Measurements from ENCODE around the gene PDE2A. TPM values are rescaled to one million over a fixed set of nuclear protein-coding genes. Genes with fewer than 3 reads are reported as not detected.

The PDE2A gene
- polyA plus RNA-seq (2012; ENCODE audit: insufficient read depth, insufficient read length), result not detected

- DNase-seq (ENCODE audit: low read depth, low spot score), result no peak
- no peak within 1 kb of the TSS for H3K4me3 ChIP-seq (ENCODE audit: low read length)
These were observed at the start of gene PDE2A for GRCh38 chr11:72673943-72674828. TSS of gene PDE2A (minus strand) at chr11:72674422. CDS start at chr11:72674207, 215 bp downstream.

- no peak for DNase-seq (ENCODE audit: low read depth, low spot score)
These were observed 49.3 kb upstream of the PDE2A start for GRCh38 chr11:72723508-72723907.

GRCh38 chr11:72722050-72722748, 48.0 kb upstream of the PDE2A start:
- peak; percentile 92 for DNase-seq (ENCODE audit: low read depth, low spot score)
- peak overlapping the region; percentile 55 for H3K4me3 ChIP-seq (ENCODE audit: low read length)

More at GRCh38 chr11:72723508-72723907, 49.3 kb upstream of the PDE2A start:
- H3K4me3 ChIP-seq (ENCODE audit: low read length), result no peak overlapping the region

GRCh38 chr11:72721689-72722049, 47.4 kb upstream of the PDE2A start:
- peak overlapping the region; percentile 55 for H3K4me3 ChIP-seq (ENCODE audit: low read length)
- no peak for DNase-seq (ENCODE audit: low read depth, low spot score)

- peak overlapping the region; percentile 55 for H3K4me3 ChIP-seq (ENCODE audit: low read length)
- DNase-seq (ENCODE audit: low read depth, low spot score), result no peak
These were observed 47.1 kb upstream of the PDE2A start for GRCh38 chr11:72721276-72721675.

- DNase-seq (ENCODE audit: low read depth, low spot score), result no peak
- H3K4me3 ChIP-seq (ENCODE audit: low read length), result peak overlapping the region; percentile 55
These were observed 46.6 kb upstream of the PDE2A start for GRCh38 chr11:72720784-72721183.

- DNase-seq (ENCODE audit: low read depth, low spot score), result no peak
- no peak overlapping the region for H3K4me3 ChIP-seq (ENCODE audit: low read length)
These were observed 45.8 kb upstream of the PDE2A start for GRCh38 chr11:72720047-72720446.

GRCh38 chr11:72719551-72719950, 45.3 kb upstream of the PDE2A start:
- no peak overlapping the region for H3K4me3 ChIP-seq (ENCODE audit: low read length)
- no peak for DNase-seq (ENCODE audit: low read depth, low spot score)

- no peak for DNase-seq (ENCODE audit: low read depth, low spot score)
- no peak overlapping the region for H3K4me3 ChIP-seq (ENCODE audit: low read length)
These were observed 44.9 kb upstream of the PDE2A start for GRCh38 chr11:72719144-72719543.

GRCh38 chr11:72718101-72718501, 43.9 kb upstream of the PDE2A start:
- H3K4me3 ChIP-seq (ENCODE audit: low read length), result no peak overlapping the region
- DNase-seq (ENCODE audit: low read depth, low spot score), result no peak

GRCh38 chr11:72716788-72717435, 42.7 kb upstream of the PDE2A start:
- no peak overlapping the region for H3K4me3 ChIP-seq (ENCODE audit: low read length)
- DNase-seq (ENCODE audit: low read depth, low spot score), result no peak

GRCh38 chr11:72716290-72716689, 42.1 kb upstream of the PDE2A start:
- no peak overlapping the region for H3K4me3 ChIP-seq (ENCODE audit: low read length)
- DNase-seq (ENCODE audit: low read depth, low spot score), result no peak

GRCh38 chr11:72712841-72713240, 38.6 kb upstream of the PDE2A start:
- H3K4me3 ChIP-seq (ENCODE audit: low read length), result no peak overlapping the region
- DNase-seq (ENCODE audit: low read depth, low spot score), result no peak

GRCh38 chr11:72712168-72712751, 38.0 kb upstream of the PDE2A start:
- DNase-seq (ENCODE audit: low read depth, low spot score), result no peak
- H3K4me3 ChIP-seq (ENCODE audit: low read length), result no peak overlapping the region

GRCh38 chr11:72711141-72711540, 36.9 kb upstream of the PDE2A start:
- no peak for DNase-seq (ENCODE audit: low read depth, low spot score)
- no peak overlapping the region for H3K4me3 ChIP-seq (ENCODE audit: low read length)

- DNase-seq (ENCODE audit: low read depth, low spot score), result no peak
These were observed 36.1 kb upstream of the PDE2A start for GRCh38 chr11:72710278-72710677.

GRCh38 chr11:72709478-72710238, 35.4 kb upstream of the PDE2A start:
- DNase-seq (ENCODE audit: low read depth, low spot score), result no peak
- H3K4me3 ChIP-seq (ENCODE audit: low read length), result no peak overlapping the region

More at GRCh38 chr11:72710278-72710677, 36.1 kb upstream of the PDE2A start:
- no peak overlapping the region for H3K4me3 ChIP-seq (ENCODE audit: low read length)

- H3K4me3 ChIP-seq (ENCODE audit: low read length), result no peak overlapping the region
- DNase-seq (ENCODE audit: low read depth, low spot score), result no peak
These were observed 32.8 kb upstream of the PDE2A start for GRCh38 chr11:72707032-72707431.

- no peak overlapping the region for H3K4me3 ChIP-seq (ENCODE audit: low read length)
- no peak for DNase-seq (ENCODE audit: low read depth, low spot score)
These were observed 32.4 kb upstream of the PDE2A start for GRCh38 chr11:72706579-72706978.
